Activated CD4-positive, alpha-beta T cell treated with anti-CD3 and anti-CD28 coated beads for 1 hour (primary cell): ENCODE measurements around the gene CFDP1.

Experiments
- DNase-seq: peaks from one replicate; pipeline ENCODE4 v3.0.0-alpha.2; 2020

The CFDP1 gene

GRCh38 chr16:75402821-75403475, 30.4 kb downstream of the CFDP1 start:
- DNase-seq: no peak

- no peak for DNase-seq
These were observed 31.0 kb downstream of the CFDP1 start for GRCh38 chr16:75402159-75402820.

- DNase-seq: no peak
These were observed 31.6 kb downstream of the CFDP1 start for GRCh38 chr16:75401691-75402090.

GRCh38 chr16:75398333-75398732, 35.0 kb downstream of the CFDP1 start:
- DNase-seq: no peak

- no peak for DNase-seq
These were observed 38.4 kb downstream of the CFDP1 start for GRCh38 chr16:75394941-75395340.

GRCh38 chr16:75392906-75393305, 40.4 kb downstream of the CFDP1 start:
- DNase-seq: no peak

- no peak for DNase-seq
These were observed 42.2 kb downstream of the CFDP1 start for GRCh38 chr16:75390926-75391653.

GRCh38 chr16:75389096-75389690, 44.1 kb downstream of the CFDP1 start:
- no peak for DNase-seq

- DNase-seq: no peak
These were observed 45.4 kb downstream of the CFDP1 start for GRCh38 chr16:75387951-75388350.

- DNase-seq: no peak
These were observed 47.7 kb downstream of the CFDP1 start for GRCh38 chr16:75385507-75386152.

- no peak for DNase-seq
These were observed 50.2 kb downstream of the CFDP1 start for GRCh38 chr16:75383141-75383540.

GRCh38 chr16:75382611-75383010, 50.7 kb downstream of the CFDP1 start:
- no peak for DNase-seq

- DNase-seq: no peak
These were observed 52.4 kb downstream of the CFDP1 start for GRCh38 chr16:75380870-75381269.

- DNase-seq: no peak
These were observed 53.1 kb downstream of the CFDP1 start for GRCh38 chr16:75379911-75380847.

GRCh38 chr16:75379339-75379738, 54.0 kb downstream of the CFDP1 start:
- DNase-seq: no peak

- no peak for DNase-seq
These were observed 54.7 kb downstream of the CFDP1 start for GRCh38 chr16:75378616-75379015.

- DNase-seq: no peak
These were observed 55.4 kb downstream of the CFDP1 start for GRCh38 chr16:75377729-75378386.

GRCh38 chr16:75376475-75377161, 56.7 kb downstream of the CFDP1 start:
- DNase-seq: no peak

- DNase-seq: no peak
These were observed 58.9 kb downstream of the CFDP1 start for GRCh38 chr16:75374388-75374787.

- DNase-seq: no peak
These were observed 61.0 kb downstream of the CFDP1 start for GRCh38 chr16:75372236-75372856.
